HL-60 (cell line): Measurements from ENCODE around the gene SLC2A4RG.

ENCODE experiments used
- CTCF ChIP-seq: IDR thresholded peaks from one replicate; pipeline ENCODE4 v1.5.1; 2011; ENCODE audit warnings: low read length, control low read depth, inconsistent platforms; ENCODE audit not compliant: insufficient read depth
- POLR2AphosphoS5 ChIP-seq: IDR thresholded peaks from 2 replicates; pipeline ENCODE4 v1.6.1; 2012; ENCODE audit warnings: low read depth
- SPI1 ChIP-seq: IDR thresholded peaks from 2 replicates; pipeline ENCODE4 v1.6.1; 2012; ENCODE audit warnings: low read depth, mild to moderate bottlenecking, borderline replicate concordance

GRCh38 chr20:63697868-63698545, 41.6 kb upstream of the SLC2A4RG start:
- no peak for TF ChIP-seq CTCF
- peak; percentile 44; the same call in 1 of the 2 replicates for TF ChIP-seq POLR2AphosphoS5
- TF ChIP-seq SPI1, result no peak
